HG02884 (cell line): ENCODE data around the gene PPP6R1.

ENCODE experiments used
- ATAC-seq: cut with Tn5 transposase; IDR thresholded peaks from one replicate; pipeline ENCODE4 v1.9.1; 2021; ENCODE audit warnings: mild to moderate bottlenecking, moderate library complexity; ENCODE audit not compliant: unreplicated experiment

The PPP6R1 gene

GRCh38 chr19:55279770-55280643 is 21.2 kb upstream of the PPP6R1 start, which contains the start of gene HSPBP1:
Gene HSPBP1, minus strand, starts transcription at chr19:55280110. Its CDS starts 502 bp downstream, at chr19:55279608.
- ATAC-seq = peak; percentile 51

GRCh38 chr19:55279340-55279739 is 20.5 kb upstream of the PPP6R1 start:
- ATAC-seq = no peak

- no peak for ATAC-seq
These were observed 19.7 kb upstream of the PPP6R1 start for GRCh38 chr19:55278391-55279135.

GRCh38 chr19:55277494-55277893 is 18.7 kb upstream of the PPP6R1 start:
- no peak for ATAC-seq

GRCh38 chr19:55276720-55277430 is 18.1 kb upstream of the PPP6R1 start:
- no peak for ATAC-seq

GRCh38 chr19:55275851-55276719 is 17.3 kb upstream of the PPP6R1 start:
- ATAC-seq = peak; percentile 58

GRCh38 chr19:55273978-55274707 is 15.3 kb upstream of the PPP6R1 start:
- ATAC-seq = no peak

- ATAC-seq = no peak
These were observed 13.3 kb upstream of the PPP6R1 start for GRCh38 chr19:55272142-55272541.

GRCh38 chr19:55270172-55270942 is 11.5 kb upstream of the PPP6R1 start:
- no peak for ATAC-seq

GRCh38 chr19:55269299-55269698 is 10.5 kb upstream of the PPP6R1 start:
- ATAC-seq = no peak

GRCh38 chr19:55266840-55267239 is 8.0 kb upstream of the PPP6R1 start:
- no peak for ATAC-seq

GRCh38 chr19:55266404-55266803 is 7.6 kb upstream of the PPP6R1 start:
- ATAC-seq = no peak

- ATAC-seq = no peak
These were observed 7.0 kb upstream of the PPP6R1 start for GRCh38 chr19:55265723-55266386.

- ATAC-seq = no peak
These were observed 6.4 kb upstream of the PPP6R1 start for GRCh38 chr19:55265173-55265572.

- ATAC-seq = no peak
These were observed 5.7 kb upstream of the PPP6R1 start for GRCh38 chr19:55264531-55264930.

GRCh38 chr19:55262359-55262758 is 3.5 kb upstream of the PPP6R1 start:
- no peak for ATAC-seq

GRCh38 chr19:55261671-55262126 is 2.9 kb upstream of the PPP6R1 start:
- no peak for ATAC-seq

GRCh38 chr19:55259540-55260210 is 858 bp upstream of the PPP6R1 start:
- no peak for ATAC-seq
